GM18870 (cell line): ENCODE results near the gene PRTN3.

Source experiments
- ATAC-seq: cut with Tn5 transposase; IDR thresholded peaks from one replicate; pipeline ENCODE4 v1.9.1; 2021; ENCODE audit warnings: moderate library complexity; ENCODE audit not compliant: unreplicated experiment

PRTN3 gene

GRCh38 chr19:861756-862580 is 21.2 kb downstream of the PRTN3 start:
- no peak for ATAC-seq

- no peak for ATAC-seq
Observed at GRCh38 chr19:862581-863314, 21.9 kb downstream of the PRTN3 start.

GRCh38 chr19:863315-863620 is 22.5 kb downstream of the PRTN3 start:
- no peak for ATAC-seq

GRCh38 chr19:866769-867300 is 26.0 kb downstream of the PRTN3 start:
- ATAC-seq = no peak

GRCh38 chr19:867301-867793 is 26.5 kb downstream of the PRTN3 start:
- no peak for ATAC-seq

GRCh38 chr19:867855-868457 is 27.2 kb downstream of the PRTN3 start:
- ATAC-seq = no peak

GRCh38 chr19:868458-869244 is 27.9 kb downstream of the PRTN3 start:
- no peak for ATAC-seq

GRCh38 chr19:869245-870177 is 28.7 kb downstream of the PRTN3 start:
- ATAC-seq = no peak

- ATAC-seq = no peak
Observed at GRCh38 chr19:870314-870713, 29.5 kb downstream of the PRTN3 start.

- no peak for ATAC-seq
Observed at GRCh38 chr19:870963-871401, 30.2 kb downstream of the PRTN3 start.

GRCh38 chr19:871446-872265 is 30.9 kb downstream of the PRTN3 start:
- ATAC-seq = no peak

- ATAC-seq = no peak
Observed at GRCh38 chr19:872266-872951, 31.6 kb downstream of the PRTN3 start.

GRCh38 chr19:873084-873483 is 32.3 kb downstream of the PRTN3 start:
- ATAC-seq = no peak

- ATAC-seq = no peak
Observed at GRCh38 chr19:873561-874041, 32.8 kb downstream of the PRTN3 start.

GRCh38 chr19:875265-875879 is 34.6 kb downstream of the PRTN3 start:
- no peak for ATAC-seq

GRCh38 chr19:876089-876488 is 35.3 kb downstream of the PRTN3 start:
- no peak for ATAC-seq

- no peak for ATAC-seq
Observed at GRCh38 chr19:876780-877314, 36.0 kb downstream of the PRTN3 start.
